ENCODE results near the gene TNFRSF11A.

GRCh38 chr18:62330650-62331049, 5.5 kb downstream of the TNFRSF11A start:
- TF ChIP-seq, protein P1, sequence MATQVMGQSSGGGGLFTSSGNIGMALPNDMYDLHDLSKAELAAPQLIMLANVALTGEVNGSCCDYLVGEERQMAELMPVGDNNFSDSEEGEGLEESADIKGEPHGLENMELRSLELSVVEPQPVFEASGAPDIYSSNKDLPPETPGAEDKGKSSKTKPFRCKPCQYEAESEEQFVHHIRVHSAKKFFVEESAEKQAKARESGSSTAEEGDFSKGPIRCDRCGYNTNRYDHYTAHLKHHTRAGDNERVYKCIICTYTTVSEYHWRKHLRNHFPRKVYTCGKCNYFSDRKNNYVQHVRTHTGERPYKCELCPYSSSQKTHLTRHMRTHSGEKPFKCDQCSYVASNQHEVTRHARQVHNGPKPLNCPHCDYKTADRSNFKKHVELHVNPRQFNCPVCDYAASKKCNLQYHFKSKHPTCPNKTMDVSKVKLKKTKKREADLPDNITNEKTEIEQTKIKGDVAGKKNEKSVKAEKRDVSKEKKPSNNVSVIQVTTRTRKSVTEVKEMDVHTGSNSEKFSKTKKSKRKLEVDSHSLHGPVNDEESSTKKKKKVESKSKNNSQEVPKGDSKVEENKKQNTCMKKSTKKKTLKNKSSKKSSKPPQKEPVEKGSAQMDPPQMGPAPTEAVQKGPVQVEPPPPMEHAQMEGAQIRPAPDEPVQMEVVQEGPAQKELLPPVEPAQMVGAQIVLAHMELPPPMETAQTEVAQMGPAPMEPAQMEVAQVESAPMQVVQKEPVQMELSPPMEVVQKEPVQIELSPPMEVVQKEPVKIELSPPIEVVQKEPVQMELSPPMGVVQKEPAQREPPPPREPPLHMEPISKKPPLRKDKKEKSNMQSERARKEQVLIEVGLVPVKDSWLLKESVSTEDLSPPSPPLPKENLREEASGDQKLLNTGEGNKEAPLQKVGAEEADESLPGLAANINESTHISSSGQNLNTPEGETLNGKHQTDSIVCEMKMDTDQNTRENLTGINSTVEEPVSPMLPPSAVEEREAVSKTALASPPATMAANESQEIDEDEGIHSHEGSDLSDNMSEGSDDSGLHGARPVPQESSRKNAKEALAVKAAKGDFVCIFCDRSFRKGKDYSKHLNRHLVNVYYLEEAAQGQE (IDR thresholded peaks at IDR 0.05; ENCODE audit: low read depth), result no peak
- TF ChIP-seq, protein P2, sequence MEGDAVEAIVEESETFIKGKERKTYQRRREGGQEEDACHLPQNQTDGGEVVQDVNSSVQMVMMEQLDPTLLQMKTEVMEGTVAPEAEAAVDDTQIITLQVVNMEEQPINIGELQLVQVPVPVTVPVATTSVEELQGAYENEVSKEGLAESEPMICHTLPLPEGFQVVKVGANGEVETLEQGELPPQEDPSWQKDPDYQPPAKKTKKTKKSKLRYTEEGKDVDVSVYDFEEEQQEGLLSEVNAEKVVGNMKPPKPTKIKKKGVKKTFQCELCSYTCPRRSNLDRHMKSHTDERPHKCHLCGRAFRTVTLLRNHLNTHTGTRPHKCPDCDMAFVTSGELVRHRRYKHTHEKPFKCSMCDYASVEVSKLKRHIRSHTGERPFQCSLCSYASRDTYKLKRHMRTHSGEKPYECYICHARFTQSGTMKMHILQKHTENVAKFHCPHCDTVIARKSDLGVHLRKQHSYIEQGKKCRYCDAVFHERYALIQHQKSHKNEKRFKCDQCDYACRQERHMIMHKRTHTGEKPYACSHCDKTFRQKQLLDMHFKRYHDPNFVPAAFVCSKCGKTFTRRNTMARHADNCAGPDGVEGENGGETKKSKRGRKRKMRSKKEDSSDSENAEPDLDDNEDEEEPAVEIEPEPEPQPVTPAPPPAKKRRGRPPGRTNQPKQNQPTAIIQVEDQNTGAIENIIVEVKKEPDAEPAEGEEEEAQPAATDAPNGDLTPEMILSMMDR (IDR thresholded peaks at IDR 0.05 in 2 of 3, conservative IDR thresholded peaks at IDR 0.05 in 1 of 3; ENCODE audit: borderline replicate concordance in 1 of 3, insufficient read depth in 1 of 3, low read depth in 2 of 3, low read length in 2 of 3), result no peak
- no peak for TF ChIP-seq POLR2A (IDR thresholded peaks at IDR 0.05; ENCODE audit: borderline replicate concordance, extremely low read depth, insufficient read depth, insufficient read length)
- no peak for TF ChIP-seq RAD21 (IDR thresholded peaks at IDR 0.05; ENCODE audit: low read depth)
- no peak for TF ChIP-seq YY1 (IDR thresholded peaks at IDR 0.05; ENCODE audit: extremely low read depth, insufficient replicate concordance, low read depth, low read length)
- no peak for TF ChIP-seq SP1 (IDR thresholded peaks at IDR 0.05; ENCODE audit: low read depth)
- no peak for TF ChIP-seq ZNF274 (IDR thresholded peaks at IDR 0.05; ENCODE audit: low read depth, low read length)
- no peak for TF ChIP-seq EZH2 (IDR thresholded peaks at IDR 0.05)
- TF ChIP-seq EGR1 (IDR thresholded peaks at IDR 0.05; ENCODE audit: low read depth), result no peak
- no peak for TF ChIP-seq POLR2AphosphoS5 (IDR thresholded peaks at IDR 0.05; ENCODE audit: low read depth, low read length)

Data from HCT116 (cell line).